A204.1 (cell line): ENCODE data around the gene RMND1.
"Not testable (repeated sequence)": the region's sequence is repeated elsewhere in the genome, so short reads cannot be mapped to it uniquely, and the experiment has no call there.

Experiments used
- FAIRE-seq: peaks from 2 replicates; lab custom pipeline; 2012; peaks lifted over from hg19 to GRCh38; lab: Jason Lieb, UNC

Gene RMND1

GRCh38 chr6:151381722-151382121 lies 70.2 kb downstream of the RMND1 start:
- no peak for FAIRE-seq

DNA sequence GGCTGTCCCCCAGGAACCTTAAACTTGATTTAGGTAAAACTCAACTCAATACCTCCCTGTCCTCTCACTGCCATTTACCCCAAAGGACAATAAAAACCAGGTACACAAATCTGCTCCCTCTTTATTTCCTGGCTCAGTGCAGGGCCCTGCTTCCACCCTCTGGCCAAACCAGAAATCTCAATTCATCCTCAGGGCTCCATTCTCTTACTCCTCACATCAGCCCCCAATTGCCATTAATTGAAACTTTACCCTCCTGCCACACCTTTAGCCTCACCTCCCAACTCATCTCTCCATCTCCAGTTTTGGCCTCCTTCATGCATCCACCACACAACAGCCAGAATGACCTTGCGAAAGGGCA lies 71.1 kb downstream of the RMND1 start:
- no peak for FAIRE-seq

GRCh38 chr6:151379933-151380847 lies 71.7 kb downstream of the RMND1 start:
- FAIRE-seq, result no peak

DNA sequence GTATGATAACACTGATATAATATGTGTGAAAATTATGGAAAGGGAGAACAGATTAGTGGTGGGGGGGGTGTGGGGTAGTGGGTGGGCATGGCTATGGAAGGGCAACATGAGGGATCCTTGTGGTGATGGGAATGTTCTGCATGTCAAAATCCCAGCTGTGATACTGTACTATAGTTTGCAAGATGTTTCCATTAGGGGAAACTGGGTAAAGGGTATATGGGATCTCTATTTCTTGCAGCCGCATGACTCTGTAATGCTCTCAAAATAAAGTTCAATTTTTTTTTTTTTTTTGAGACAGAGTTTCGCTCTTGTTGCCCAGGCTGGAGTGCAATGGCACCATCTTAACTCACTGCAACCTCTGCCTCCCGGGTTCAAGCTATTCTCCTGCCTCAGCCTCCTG lies 74.8 kb downstream of the RMND1 start:
- no peak for FAIRE-seq

- FAIRE-seq, result no peak
These were observed 75.5 kb downstream of the RMND1 start for GRCh38 chr6:151376440-151376839.

- no peak for FAIRE-seq
These were observed 76.1 kb downstream of the RMND1 start for GRCh38 chr6:151375833-151376232.

DNA sequence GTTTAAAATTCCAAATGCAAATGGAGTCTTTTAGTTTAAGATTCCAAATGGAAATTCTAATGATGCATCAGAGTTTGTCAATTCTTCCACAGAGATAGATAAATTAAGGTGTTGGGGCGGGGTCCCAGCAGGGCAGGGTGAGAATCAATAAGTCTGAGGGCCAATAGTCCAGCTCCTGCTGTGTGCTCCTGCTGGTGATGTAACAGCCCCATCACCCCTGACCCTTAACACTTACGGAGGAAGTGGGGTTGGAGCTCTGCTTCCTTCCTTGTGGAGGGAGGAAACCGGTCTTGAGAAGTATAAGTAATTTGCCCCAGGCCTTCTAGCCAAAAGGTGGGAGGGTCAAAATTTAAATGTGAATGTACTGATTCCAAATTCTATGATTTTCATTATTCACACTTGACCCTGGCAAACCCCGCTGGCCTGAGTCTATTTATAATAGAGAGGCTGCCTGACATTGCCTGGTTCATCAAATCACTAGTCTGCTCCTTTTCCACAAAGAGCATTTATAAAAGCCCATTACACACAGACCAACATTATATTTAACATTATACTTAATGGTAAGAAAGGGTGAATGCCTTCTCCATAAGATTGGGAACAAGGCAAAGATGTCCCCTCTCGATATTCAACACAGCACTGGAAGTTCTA lies 77.8 kb downstream of the RMND1 start:
- FAIRE-seq, result no peak

- no peak for FAIRE-seq
These were observed 79.8 kb downstream of the RMND1 start for GRCh38 chr6:151372164-151372563.

DNA sequence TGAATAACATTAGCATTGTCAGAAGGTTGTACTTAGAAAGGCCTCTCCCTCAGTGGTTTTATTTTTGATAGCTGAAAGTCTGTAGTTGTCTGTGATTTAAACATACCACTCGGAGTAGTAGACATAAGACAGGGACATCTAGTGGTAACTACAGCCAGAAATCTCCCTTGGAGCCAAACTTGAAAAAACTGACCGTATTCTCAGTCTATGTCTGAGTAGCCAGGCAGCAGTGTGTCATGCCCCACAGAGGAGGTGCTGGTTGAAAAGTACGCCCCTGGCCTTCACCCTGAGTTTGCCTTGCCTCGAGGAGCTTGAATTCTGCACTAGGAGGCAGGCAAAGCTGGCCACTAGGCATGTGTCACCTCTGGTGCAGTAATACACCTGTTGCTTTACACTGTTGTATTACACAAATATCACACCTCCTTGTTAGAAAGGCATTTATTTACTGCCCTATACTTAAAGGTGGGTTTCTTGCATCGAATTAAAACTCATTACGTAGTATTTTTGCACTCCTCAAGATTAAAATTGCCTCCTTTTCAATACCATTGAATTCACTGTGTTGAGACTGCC lies 81.3 kb downstream of the RMND1 start:
- no peak for FAIRE-seq

GRCh38 chr6:151365233-151365632 lies 86.7 kb downstream of the RMND1 start:
- no peak for FAIRE-seq

- FAIRE-seq, result no peak
These were observed 92.4 kb downstream of the RMND1 start for GRCh38 chr6:151359486-151359885.

DNA sequence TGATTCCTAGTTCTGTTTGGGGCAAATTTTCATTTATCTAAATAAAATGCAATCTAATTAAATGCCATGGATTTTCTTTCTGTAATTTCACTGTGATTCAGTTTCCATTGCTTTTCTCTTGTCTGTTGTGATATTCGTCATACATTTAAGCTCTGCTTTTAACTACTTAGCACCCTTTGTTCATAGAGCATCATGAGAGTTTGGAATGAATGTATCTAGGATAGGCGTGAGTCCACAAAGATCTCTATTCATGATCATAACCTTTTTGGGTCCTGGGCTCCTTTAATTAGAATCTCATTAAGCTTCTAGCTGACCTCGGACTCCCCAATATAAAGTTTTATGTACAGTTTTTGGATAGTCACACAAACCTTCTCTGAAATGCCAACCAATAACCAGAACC lies 93.5 kb downstream of the RMND1 start:
- FAIRE-seq, result no peak

- no peak for FAIRE-seq
These were observed 94.0 kb downstream of the RMND1 start for GRCh38 chr6:151357758-151358436.

GRCh38 chr6:151356983-151357382 lies 94.9 kb downstream of the RMND1 start:
- FAIRE-seq, result not testable (repeated sequence)
